Suprapubic skin (tissue), 4 donors: ENCODE data around the gene CXCR4. TPM values are rescaled to one million over a fixed set of nuclear protein-coding genes. Genes with fewer than 3 reads are reported as not detected.

ENCODE experiments used
- DNase-seq, 2 donors: peaks; one replicate each; pipeline ENCODE4 v3.0.0-alpha.2; 2019; ENCODE audit warnings: low spot score in 2 of 2
- H3K27ac ChIP-seq: fragments of 200-600 bp; sonication (generic); one replicate; pipeline ENCODE4 v1.5.1; 2019
- H3K27me3 ChIP-seq: fragments of 200-600 bp; sonication (generic); one replicate; pipeline ENCODE4 v1.5.1; 2019
- H3K36me3 ChIP-seq: fragments of 200-600 bp; sonication (generic); one replicate; pipeline ENCODE4 v1.5.1; 2019
- H3K4me1 ChIP-seq: fragments of 200-600 bp; sonication (generic); one replicate; pipeline ENCODE4 v1.5.1; 2019
- H3K4me3 ChIP-seq: fragments of 200-600 bp; sonication (generic); one replicate; pipeline ENCODE4 v1.5.1; 2019; ENCODE audit warnings: mild to moderate bottlenecking
- H3K9me3 ChIP-seq: fragments of 200-600 bp; sonication (generic); one replicate; pipeline ENCODE4 v1.5.1; 2019
- EP300 ChIP-seq: sonication (generic); formaldehyde crosslinking; IDR thresholded peaks from one replicate; pipeline ENCODE4 v1.6.1; 2017; ENCODE audit warnings: antibody characterized with exemption
- POLR2A ChIP-seq, 2 donors: fragments of 450-650 bp; IDR thresholded peaks; one replicate each; pipeline ENCODE4 v1.6.1; 2017; ENCODE audit warnings: antibody characterized with exemption in 2 of 2, mild to moderate bottlenecking in 2 of 2, moderate library complexity in 2 of 2
- POLR2AphosphoS5 ChIP-seq, 3 donors: sonication (generic); formaldehyde crosslinking; IDR thresholded peaks; one replicate each; pipeline ENCODE4 v1.6.1; 2017; ENCODE audit warnings: antibody characterized with exemption in 3 of 3
- WGBS: methylation state at CpG from one replicate; pipeline ENCODE4 v1.1.5; 2018; 5-methylcytosine and 5-hydroxymethylcytosine counted together
- total RNA-seq, 4 donors: library from RNA; depleted of rRNA; stranded (reverse); fragments of >200 nt; gene quantifications; one replicate each; pipeline ENCODE4 v1.1.0, GENCODE V29; 2016
- TF ChIP-seq, protein P1 (sequence below), 2 donors: fragments of 200-600 bp in 1 of 2; fragments of 450-650 bp in 1 of 2; sonication (generic) in 1 of 2; IDR thresholded peaks; one replicate each; pipeline ENCODE4 v1.5.1; 2016 to 2019; ENCODE audit warnings: antibody characterized with exemption in 2 of 2, mild to moderate bottlenecking in 1 of 2, moderate library complexity in 1 of 2

The CXCR4 gene
- total RNA-seq, 4 donors from 2014 or later: 5.1 to 6.8 (median 5.6) TPM

GRCh38 chr2:136070913-136071312, 47.0 kb downstream of the CXCR4 start:
- 96% methylated on average over 4 of the region's 4 CpGs for WGBS
- Histone ChIP-seq H3K36me3 (no peaks in the 10 kb centered on the region), H3K27ac (no peak overlapping the region), H3K9me3 (no peaks in the 10 kb centered on the region), H3K4me1 (no peaks in the 10 kb centered on the region), H3K4me3 (no peak overlapping the region), H3K27me3 (no peaks in the 10 kb centered on the region)
- no peak for TF ChIP-seq EP300
- TF ChIP-seq POLR2A (IDR thresholded peaks at IDR 0.05): no peak
- TF ChIP-seq POLR2AphosphoS5 (IDR thresholded peaks at IDR 0.05): no peak
- TF ChIP-seq, protein P1, sequence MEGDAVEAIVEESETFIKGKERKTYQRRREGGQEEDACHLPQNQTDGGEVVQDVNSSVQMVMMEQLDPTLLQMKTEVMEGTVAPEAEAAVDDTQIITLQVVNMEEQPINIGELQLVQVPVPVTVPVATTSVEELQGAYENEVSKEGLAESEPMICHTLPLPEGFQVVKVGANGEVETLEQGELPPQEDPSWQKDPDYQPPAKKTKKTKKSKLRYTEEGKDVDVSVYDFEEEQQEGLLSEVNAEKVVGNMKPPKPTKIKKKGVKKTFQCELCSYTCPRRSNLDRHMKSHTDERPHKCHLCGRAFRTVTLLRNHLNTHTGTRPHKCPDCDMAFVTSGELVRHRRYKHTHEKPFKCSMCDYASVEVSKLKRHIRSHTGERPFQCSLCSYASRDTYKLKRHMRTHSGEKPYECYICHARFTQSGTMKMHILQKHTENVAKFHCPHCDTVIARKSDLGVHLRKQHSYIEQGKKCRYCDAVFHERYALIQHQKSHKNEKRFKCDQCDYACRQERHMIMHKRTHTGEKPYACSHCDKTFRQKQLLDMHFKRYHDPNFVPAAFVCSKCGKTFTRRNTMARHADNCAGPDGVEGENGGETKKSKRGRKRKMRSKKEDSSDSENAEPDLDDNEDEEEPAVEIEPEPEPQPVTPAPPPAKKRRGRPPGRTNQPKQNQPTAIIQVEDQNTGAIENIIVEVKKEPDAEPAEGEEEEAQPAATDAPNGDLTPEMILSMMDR (IDR thresholded peaks at IDR 0.05): no peak
- no peak for DNase-seq

- Histone ChIP-seq H3K27ac (no peak overlapping the region), H3K4me1 (no peaks in the 10 kb centered on the region), H3K36me3 (no peaks in the 10 kb centered on the region), H3K4me3 (no peak overlapping the region), H3K27me3 (no peaks in the 10 kb centered on the region), H3K9me3 (no peaks in the 10 kb centered on the region)
- TF ChIP-seq POLR2A (IDR thresholded peaks at IDR 0.05) (no peak), POLR2AphosphoS5 (IDR thresholded peaks at IDR 0.05) (no peak), EP300 (no peak)
- TF ChIP-seq, protein P1 (IDR thresholded peaks at IDR 0.05): no peak
- no peak for DNase-seq
- 88% methylated on average over 3 of the region's 3 CpGs for WGBS
Observed at GRCh38 chr2:136069773-136070172, 48.2 kb downstream of the CXCR4 start.

DNA sequence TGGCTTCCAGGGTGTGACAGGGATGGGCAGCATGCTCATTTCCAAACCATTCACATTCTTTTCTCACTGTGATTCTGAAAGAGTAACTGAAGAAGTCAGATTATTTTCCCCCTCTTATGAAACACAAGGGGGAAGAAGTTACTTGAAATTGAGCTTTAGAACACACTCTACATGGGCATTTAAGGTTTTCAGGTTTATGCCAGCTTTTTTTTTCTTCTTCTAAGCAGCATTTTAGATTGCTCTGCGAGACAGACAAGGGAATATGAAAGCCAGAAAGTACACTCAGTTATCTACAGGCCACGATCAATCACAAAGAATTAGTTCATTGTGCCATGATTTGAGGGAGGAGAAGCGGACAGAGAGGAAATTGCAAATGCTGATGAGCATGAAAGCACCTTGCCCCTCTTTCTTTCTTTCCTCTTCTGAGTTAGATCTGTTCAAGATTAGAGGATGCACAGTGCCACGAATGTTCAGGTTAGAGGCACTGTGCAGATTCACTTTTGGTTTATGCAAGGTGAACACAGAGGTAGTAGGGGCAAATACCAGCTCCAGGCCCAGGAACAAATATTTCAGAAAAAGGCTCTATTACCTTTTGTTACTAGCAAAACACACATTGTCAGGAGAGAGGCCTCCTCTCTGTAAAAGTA, 49.2 kb downstream of the CXCR4 start:
- TF ChIP-seq EP300 (no peak), POLR2A (IDR thresholded peaks at IDR 0.05) (no peak), POLR2AphosphoS5 (IDR thresholded peaks at IDR 0.05) (no peak)
- TF ChIP-seq, protein P1 (IDR thresholded peaks at IDR 0.05): no peak
- no peak for DNase-seq
- no peak overlapping the region for H3K4me3 ChIP-seq
- H3K4me1 ChIP-seq: no peaks in the 10 kb centered on the region
- no peaks in the 10 kb centered on the region for H3K27me3 ChIP-seq
- 71% methylated on average over 4 of the region's 4 CpGs for WGBS
- H3K9me3 ChIP-seq: no peaks in the 10 kb centered on the region
- H3K27ac ChIP-seq: no peak overlapping the region
- H3K36me3 ChIP-seq: no peaks in the 10 kb centered on the region

GRCh38 chr2:136067897-136068580, 49.9 kb downstream of the CXCR4 start:
- no peak for TF ChIP-seq POLR2AphosphoS5 (IDR thresholded peaks at IDR 0.05)
- TF ChIP-seq POLR2A (IDR thresholded peaks at IDR 0.05): no peak
- Histone ChIP-seq H3K9me3 (no peaks in the 10 kb centered on the region), H3K36me3 (no peaks in the 10 kb centered on the region), H3K27me3 (no peaks in the 10 kb centered on the region), H3K4me1 (no peaks in the 10 kb centered on the region), H3K27ac (no peak overlapping the region), H3K4me3 (no peak overlapping the region)
- 53% methylated on average over 11 of the region's 11 CpGs for WGBS
- DNase-seq: no peak

GRCh38 chr2:136067459-136067858, 50.5 kb downstream of the CXCR4 start:
- H3K4me3 ChIP-seq: no peak overlapping the region
- no peak overlapping the region for H3K27ac ChIP-seq
- no peaks in the 10 kb centered on the region for H3K36me3 ChIP-seq
- H3K4me1 ChIP-seq: no peaks in the 10 kb centered on the region
- H3K27me3 ChIP-seq: no peaks in the 10 kb centered on the region
- TF ChIP-seq, protein P1 (IDR thresholded peaks at IDR 0.05): no peak
- no peak for TF ChIP-seq EP300
- WGBS: 69% methylated on average over 10 of the region's 10 CpGs
- no peaks in the 10 kb centered on the region for H3K9me3 ChIP-seq
- DNase-seq: no peak
